HL-60 (cell line): Measurements from ENCODE around the gene ASIC1.

ENCODE experiments used
- DNase-seq, 2 experiments: peaks; one replicate each; pipeline ENCODE4 v3.0.0-alpha.2; 2010 to 2020; ENCODE audit warnings: low read depth in 1 of 2, low spot score in 1 of 2
- H3K27ac ChIP-seq: fragments of 250-450 bp; sonication (Bioruptor Pico); replicated peaks from 2 replicates; pipeline ENCODE4 v1.5.1; 2020; ENCODE audit warnings: mild to moderate bottlenecking, moderate library complexity
- H3K27me3 ChIP-seq: fragments of 250-450 bp; sonication (Bioruptor Pico); 2 replicates; pipeline ENCODE4 v1.5.1; 2021; ENCODE audit warnings: mild to moderate bottlenecking, moderate library complexity; ENCODE audit not compliant: insufficient read depth, poor library complexity, severe bottlenecking
- H3K4me3 ChIP-seq: replicated peaks from 2 replicates; pipeline ENCODE4 v1.5.1; 2011; ENCODE audit warnings: mild to moderate bottlenecking, control low read depth, low read length; ENCODE audit not compliant: insufficient read depth
- CTCF ChIP-seq: IDR thresholded peaks from one replicate; pipeline ENCODE4 v1.5.1; 2011; ENCODE audit warnings: low read length, control low read depth, inconsistent platforms; ENCODE audit not compliant: insufficient read depth
- GABPA ChIP-seq: IDR thresholded peaks from 2 replicates; pipeline ENCODE4 v1.6.1; 2012; ENCODE audit warnings: low read depth
- POLR2AphosphoS5 ChIP-seq: IDR thresholded peaks from 2 replicates; pipeline ENCODE4 v1.6.1; 2012; ENCODE audit warnings: low read depth
- REST ChIP-seq: IDR thresholded peaks from 2 replicates; pipeline ENCODE4 v1.6.1; 2012; ENCODE audit warnings: low read depth; ENCODE audit not compliant: insufficient replicate concordance
- SPI1 ChIP-seq: IDR thresholded peaks from 2 replicates; pipeline ENCODE4 v1.6.1; 2012; ENCODE audit warnings: low read depth, mild to moderate bottlenecking, borderline replicate concordance

Gene ASIC1

GRCh38 chr12:50120953-50121352, 63.6 kb downstream of the ASIC1 start:
- Histone ChIP-seq H3K27ac (no peak overlapping the region), H3K27me3 (no peaks in the 10 kb centered on the region), H3K4me3 (no peak overlapping the region)
- no peak for TF ChIP-seq GABPA
- TF ChIP-seq CTCF, result no peak
- no peak for TF ChIP-seq REST
- TF ChIP-seq POLR2AphosphoS5, result no peak
- no peak for TF ChIP-seq SPI1
- DNase-seq, result no peak

GRCh38 chr12:50121641-50122040, 64.2 kb downstream of the ASIC1 start:
- H3K4me3 ChIP-seq, result no peak overlapping the region
- no peak for DNase-seq

GRCh38 chr12:50123203-50123602, 65.8 kb downstream of the ASIC1 start:
- TF ChIP-seq SPI1 (no peak), GABPA (no peak), CTCF (no peak), POLR2AphosphoS5 (no peak), REST (no peak)
- Histone ChIP-seq H3K27me3 (no peaks in the 10 kb centered on the region), H3K27ac (no peak overlapping the region), H3K4me3 (no peak overlapping the region)
- no peak for DNase-seq

More at GRCh38 chr12:50121641-50122040, 64.2 kb downstream of the ASIC1 start:
- TF ChIP-seq POLR2AphosphoS5, result no peak
- TF ChIP-seq GABPA, result no peak
- TF ChIP-seq REST, result no peak
- no peak for TF ChIP-seq CTCF
- no peak for TF ChIP-seq SPI1
- Histone ChIP-seq H3K27me3 (no peaks in the 10 kb centered on the region), H3K27ac (no peak overlapping the region)
